Peyer's patch (tissue), 4 donors: Measurements from ENCODE around the gene GET3.

Experiments
- POLR2A ChIP-seq, 2 donors: fragments of 450-650 bp; IDR thresholded peaks; one replicate each; pipeline ENCODE4 v1.5.1; 2017; ENCODE audit warnings: antibody characterized with exemption in 2 of 2, mild to moderate bottlenecking in 2 of 2, moderate library complexity in 2 of 2
- TF ChIP-seq, protein P1 (sequence below), 6 experiments: fragments of 450-650 bp in 4 of 6; fragments of 200-600 bp in 2 of 6; sonication (generic) in 1 of 6; IDR thresholded peaks; one replicate each; pipeline ENCODE4 v1.5.1; 2017 to 2019; ENCODE audit warnings: antibody characterized with exemption in 6 of 6, mild to moderate bottlenecking in 3 of 6, moderate library complexity in 1 of 6

DNA sequence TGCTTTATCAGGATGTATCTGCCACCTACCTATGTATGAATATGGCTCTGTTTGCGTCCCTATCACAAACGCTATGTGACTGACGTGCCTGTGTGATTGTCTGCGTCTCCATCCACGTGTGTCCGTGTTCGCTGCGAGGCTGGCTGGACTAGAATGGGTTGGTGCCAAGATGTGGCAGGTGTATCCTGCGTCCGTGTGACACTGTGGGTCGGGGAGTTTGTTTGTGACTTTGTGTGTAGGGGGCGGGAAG is 44.8 kb downstream of the GET3 start:
- TF ChIP-seq, protein P1, sequence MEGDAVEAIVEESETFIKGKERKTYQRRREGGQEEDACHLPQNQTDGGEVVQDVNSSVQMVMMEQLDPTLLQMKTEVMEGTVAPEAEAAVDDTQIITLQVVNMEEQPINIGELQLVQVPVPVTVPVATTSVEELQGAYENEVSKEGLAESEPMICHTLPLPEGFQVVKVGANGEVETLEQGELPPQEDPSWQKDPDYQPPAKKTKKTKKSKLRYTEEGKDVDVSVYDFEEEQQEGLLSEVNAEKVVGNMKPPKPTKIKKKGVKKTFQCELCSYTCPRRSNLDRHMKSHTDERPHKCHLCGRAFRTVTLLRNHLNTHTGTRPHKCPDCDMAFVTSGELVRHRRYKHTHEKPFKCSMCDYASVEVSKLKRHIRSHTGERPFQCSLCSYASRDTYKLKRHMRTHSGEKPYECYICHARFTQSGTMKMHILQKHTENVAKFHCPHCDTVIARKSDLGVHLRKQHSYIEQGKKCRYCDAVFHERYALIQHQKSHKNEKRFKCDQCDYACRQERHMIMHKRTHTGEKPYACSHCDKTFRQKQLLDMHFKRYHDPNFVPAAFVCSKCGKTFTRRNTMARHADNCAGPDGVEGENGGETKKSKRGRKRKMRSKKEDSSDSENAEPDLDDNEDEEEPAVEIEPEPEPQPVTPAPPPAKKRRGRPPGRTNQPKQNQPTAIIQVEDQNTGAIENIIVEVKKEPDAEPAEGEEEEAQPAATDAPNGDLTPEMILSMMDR (IDR thresholded peaks at IDR 0.05): no peak
- TF ChIP-seq POLR2A (IDR thresholded peaks at IDR 0.05): no peak
